Measurements from ENCODE around the gene CLK4. TPM values are rescaled to one million over a fixed set of nuclear protein-coding genes. Genes with fewer than 3 reads are reported as not detected.

The CLK4 gene
- polyA plus RNA-seq, 2 of the 4 experiments (the other 2 are of a cell fraction), result 13.1 to 26.0 TPM

DNA sequence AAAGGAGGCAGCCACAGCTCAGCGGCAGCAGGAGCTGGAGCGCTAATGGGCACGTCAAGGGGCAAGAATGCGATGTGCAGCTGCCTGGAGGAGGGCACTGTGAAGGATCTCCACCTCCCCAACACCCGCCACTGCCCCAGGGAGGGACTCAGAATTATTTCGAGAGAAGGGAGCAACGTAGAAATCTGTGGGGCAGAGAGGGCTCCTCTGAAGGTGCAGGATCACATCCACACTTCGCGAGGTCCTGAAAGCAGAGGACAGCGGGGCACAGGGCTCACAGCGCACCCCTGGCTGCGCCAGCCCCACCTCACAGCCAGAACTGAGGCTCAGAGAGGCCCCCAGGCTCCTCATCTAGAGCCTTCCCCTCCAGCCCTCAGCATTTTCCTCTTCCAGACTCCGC is 44.6 kb downstream of the CLK4 start:
- Histone ChIP-seq H3K4me2 (no peak overlapping the region), H3K4me3 (no peak overlapping the region), H3K4me1 (no peaks in the 10 kb centered on the region), H3K9me3 (peaks cover 5% of the 10 kb centered on the region), H3K27ac (no peak overlapping the region)
- WGBS (ENCODE audit: missing lambda C conversion rate), result 40% methylated on average over 11 of the region's 13 CpGs
- ATAC-seq (no peak), DNase-seq (ENCODE audit: low read depth in 1 of 2, low spot score in 1 of 2) (no peak), FAIRE-seq (no peak)
- TF ChIP-seq JUN (IDR thresholded peaks at IDR 0.05) (no peak), RCOR1 (IDR thresholded peaks at IDR 0.05; ENCODE audit: low read depth, low read length) (no peak), CHD4 (IDR thresholded peaks at IDR 0.05; ENCODE audit: borderline replicate concordance) (no peak), BHLHE40 (IDR thresholded peaks at IDR 0.05; ENCODE audit: low read depth, low read length) (no peak), RARB (CRISPR knock-in tag; IDR thresholded peaks at IDR 0.05) (no peak)
- TF ChIP-seq, protein P1, sequence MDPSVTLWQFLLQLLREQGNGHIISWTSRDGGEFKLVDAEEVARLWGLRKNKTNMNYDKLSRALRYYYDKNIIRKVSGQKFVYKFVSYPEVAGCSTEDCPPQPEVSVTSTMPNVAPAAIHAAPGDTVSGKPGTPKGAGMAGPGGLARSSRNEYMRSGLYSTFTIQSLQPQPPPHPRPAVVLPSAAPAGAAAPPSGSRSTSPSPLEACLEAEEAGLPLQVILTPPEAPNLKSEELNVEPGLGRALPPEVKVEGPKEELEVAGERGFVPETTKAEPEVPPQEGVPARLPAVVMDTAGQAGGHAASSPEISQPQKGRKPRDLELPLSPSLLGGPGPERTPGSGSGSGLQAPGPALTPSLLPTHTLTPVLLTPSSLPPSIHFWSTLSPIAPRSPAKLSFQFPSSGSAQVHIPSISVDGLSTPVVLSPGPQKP (IDR thresholded peaks at IDR 0.05; ENCODE audit: low read depth, low read length), result no peak
- CTCF ChIA-PET, result interaction anchor here (0.5 to 0.9 kb wide), 2 partner anchors 101 to 1008 kb away, joined by 3 read pairs; no protein-coding TSS in a partner anchor
- POLR2A ChIA-PET, result no interaction called here

DNA sequence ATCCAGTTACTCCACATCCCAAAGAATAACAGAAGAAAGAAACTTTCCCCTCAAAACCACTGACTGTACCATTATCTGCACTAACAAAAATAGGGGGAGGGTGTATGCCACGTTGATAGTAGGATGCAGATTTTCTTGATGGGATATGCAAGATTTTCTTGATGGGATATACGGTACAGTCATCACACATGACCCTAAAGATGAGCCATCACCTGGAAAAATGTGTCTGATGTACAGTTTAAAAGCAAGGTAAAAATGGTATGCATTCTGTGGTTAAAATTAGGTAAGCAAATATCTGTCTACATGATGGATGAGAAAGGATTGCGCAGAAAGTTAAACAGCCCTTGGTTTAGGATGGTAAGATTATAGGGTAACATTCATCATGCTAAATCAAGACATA is 45.2 kb downstream of the CLK4 start:
- Histone ChIP-seq H3K27ac (no peak overlapping the region), H3K9me3 (peaks cover 5% of the 10 kb centered on the region), H3K4me2 (no peak overlapping the region), H3K4me1 (no peaks in the 10 kb centered on the region), H3K4me3 (no peak overlapping the region)
- ATAC-seq, result no peak
- no peak for DNase-seq (ENCODE audit: low read depth in 1 of 2, low spot score in 1 of 2)
- POLR2A ChIA-PET, result no interaction called here
- CTCF ChIA-PET, result interaction anchor here (0.5 kb wide), 1 partner anchor 1009 kb away, joined by 3 read pairs; no protein-coding TSS in a partner anchor
- 46% methylated on average over 3 of the region's 3 CpGs for WGBS (ENCODE audit: missing lambda C conversion rate)
- TF ChIP-seq, protein P2, sequence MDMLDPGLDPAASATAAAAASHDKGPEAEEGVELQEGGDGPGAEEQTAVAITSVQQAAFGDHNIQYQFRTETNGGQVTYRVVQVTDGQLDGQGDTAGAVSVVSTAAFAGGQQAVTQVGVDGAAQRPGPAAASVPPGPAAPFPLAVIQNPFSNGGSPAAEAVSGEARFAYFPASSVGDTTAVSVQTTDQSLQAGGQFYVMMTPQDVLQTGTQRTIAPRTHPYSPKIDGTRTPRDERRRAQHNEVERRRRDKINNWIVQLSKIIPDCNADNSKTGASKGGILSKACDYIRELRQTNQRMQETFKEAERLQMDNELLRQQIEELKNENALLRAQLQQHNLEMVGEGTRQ (IDR thresholded peaks at IDR 0.05), result no peak
- TF ChIP-seq HOXB13 (CRISPR knock-in tag; IDR thresholded peaks at IDR 0.05; ENCODE audit: low read depth), result no peak
- no peak for TF ChIP-seq EHF (CRISPR knock-in tag; IDR thresholded peaks at IDR 0.05)
- no peak for FAIRE-seq

DNA sequence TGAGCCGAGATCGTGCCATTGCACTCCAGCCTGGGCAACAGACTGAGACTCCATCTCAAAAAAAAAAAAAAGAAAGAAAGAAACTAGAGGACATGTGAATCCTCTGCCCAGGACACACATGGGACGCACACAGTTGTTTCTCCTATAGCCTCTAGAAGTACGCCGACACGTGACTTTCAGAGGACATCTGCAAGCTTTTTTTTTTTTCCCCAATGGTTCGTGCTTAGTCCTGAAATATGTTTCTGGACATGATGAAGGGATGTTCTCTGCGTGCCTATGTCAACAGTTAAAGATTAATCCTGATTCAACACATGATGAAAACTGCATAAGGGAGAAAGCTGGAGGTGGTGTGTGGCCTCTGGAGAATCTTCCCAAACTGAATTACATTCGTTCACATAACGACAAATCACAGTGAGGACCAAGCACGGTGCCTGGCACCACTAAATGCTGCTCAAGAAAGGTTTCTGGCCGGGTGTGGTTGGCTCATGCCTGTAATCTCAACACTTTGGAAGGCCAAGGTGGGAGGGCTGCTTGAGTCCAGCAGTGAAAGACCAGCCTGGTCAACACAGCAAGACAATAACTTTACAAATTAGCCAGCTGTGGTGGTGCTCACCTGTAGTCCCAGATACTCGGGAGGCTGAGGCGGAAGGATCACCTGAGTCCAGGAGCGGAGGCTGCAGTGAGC is 46.4 kb downstream of the CLK4 start:
- POLR2A ChIA-PET, result no interaction called here
- WGBS (ENCODE audit: missing lambda C conversion rate), result 26% methylated on average over 15 of the region's 15 CpGs
- CTCF ChIA-PET, result no interaction called here

More for the DNA sequence above, 46.4 kb downstream of the CLK4 start:
- TF ChIP-seq, protein P3, sequence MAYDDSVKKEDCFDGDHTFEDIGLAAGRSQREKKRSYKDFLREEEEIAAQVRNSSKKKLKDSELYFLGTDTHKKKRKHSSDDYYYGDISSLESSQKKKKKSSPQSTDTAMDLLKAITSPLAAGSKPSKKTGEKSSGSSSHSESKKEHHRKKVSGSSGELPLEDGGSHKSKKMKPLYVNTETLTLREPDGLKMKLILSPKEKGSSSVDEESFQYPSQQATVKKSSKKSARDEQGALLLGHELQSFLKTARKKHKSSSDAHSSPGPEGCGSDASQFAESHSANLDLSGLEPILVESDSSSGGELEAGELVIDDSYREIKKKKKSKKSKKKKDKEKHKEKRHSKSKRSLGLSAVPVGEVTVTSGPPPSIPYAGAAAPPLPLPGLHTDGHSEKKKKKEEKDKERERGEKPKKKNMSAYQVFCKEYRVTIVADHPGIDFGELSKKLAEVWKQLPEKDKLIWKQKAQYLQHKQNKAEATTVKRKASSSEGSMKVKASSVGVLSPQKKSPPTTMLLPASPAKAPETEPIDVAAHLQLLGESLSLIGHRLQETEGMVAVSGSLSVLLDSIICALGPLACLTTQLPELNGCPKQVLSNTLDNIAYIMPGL (CRISPR knock-in tag; IDR thresholded peaks at IDR 0.05; ENCODE audit: borderline replicate concordance), result no peak
- no peak for TF ChIP-seq CEBPB (IDR thresholded peaks at IDR 0.05)
- no peak for TF ChIP-seq SMC3 (IDR thresholded peaks at IDR 0.05)
- no peak for TF ChIP-seq FOXS1 (CRISPR knock-in tag; IDR thresholded peaks at IDR 0.05)
- TF ChIP-seq CBX8 (IDR thresholded peaks at IDR 0.05), result no peak
- TF ChIP-seq, protein P1 (IDR thresholded peaks at IDR 0.05; ENCODE audit: low read depth, low read length), result no peak
- no peak for TF ChIP-seq MYC (IDR thresholded peaks at IDR 0.05; ENCODE audit: borderline replicate concordance, low read length)
- no peak for TF ChIP-seq PHF8 (IDR thresholded peaks at IDR 0.05; ENCODE audit: borderline replicate concordance, low read depth)
- no peak for TF ChIP-seq CHD4 (IDR thresholded peaks at IDR 0.05; ENCODE audit: borderline replicate concordance)
- DNase-seq (ENCODE audit: low read depth in 1 of 2, low spot score in 1 of 2), result no peak
- no peak overlapping the region for H3K4me2 ChIP-seq
- no peak overlapping the region for H3K4me3 ChIP-seq
- H3K9me3 ChIP-seq, result peaks cover 2% of the 10 kb centered on the region
- H3K27ac ChIP-seq, result no peak overlapping the region
- no peaks in the 10 kb centered on the region for H3K4me1 ChIP-seq
- FAIRE-seq, result no peak
- no peak for ATAC-seq
